ENCODE data around the gene F13B.

GRCh38 chr1:197042676-197043341 lies 24.3 kb downstream of the F13B start:
- TF ChIP-seq CTCF (IDR thresholded peaks at IDR 0.05; ENCODE audit: low read length) (no peak), EZH2 (optimal IDR thresholded peaks at IDR 0.05; ENCODE audit: low read depth, low read length) (no peak)
